OCI-LY7 (cell line): ENCODE results near the gene PCDH9. TPM values are rescaled to one million over a fixed set of nuclear protein-coding genes. Genes with fewer than 3 reads are reported as not detected.
A peak's percentile ranks its signal among the peaks of the same experiment; 100 is the strongest.

Experiments
- BruUV-seq: library from RNA; stranded (reverse); fragments of 400-500 nt; replicated peaks from 2 replicates; lab custom pipeline; 2021; lab: Mats Ljungman, UMichigan
- CTCF ChIA-PET: fragments of 300-600 bp; sonication (Branson Sonifier 250); formaldehyde crosslinking; loops from one replicate; lab custom pipeline; 2022; ENCODE audit warnings: antibody characterized with exemption; ENCODE audit not compliant: unreplicated experiment; lab: Charles Lee
- POLR2A ChIA-PET: fragments of 300-600 bp; sonication (Branson Sonifier 250); formaldehyde crosslinking; loops from one replicate; lab custom pipeline; 2022; ENCODE audit warnings: antibody characterized with exemption; lab: Charles Lee
- DNase-seq: peaks from one replicate; pipeline ENCODE4 v3.0.0-alpha.2; 2015; ENCODE audit warnings: low spot score
- H2AFZ ChIP-seq: fragments of 200-600 bp; sonication (generic), shearing (Covaris generic); 2 replicates; pipeline ENCODE4 v1.6.1; 2014; ENCODE audit warnings: mild to moderate bottlenecking, antibody characterized with exemption, low read length, moderate library complexity
- H3K27ac ChIP-seq: fragments of 200-600 bp; sonication (generic); 2 replicates; pipeline ENCODE4 v1.5.1; 2014; ENCODE audit warnings: mixed run types, low read depth, mild to moderate bottlenecking, moderate library complexity, low read length, inconsistent platforms; ENCODE audit not compliant: poor library complexity, severe bottlenecking
- H3K36me3 ChIP-seq: fragments of 200-600 bp; sonication (generic); 2 replicates; pipeline ENCODE4 v1.6.1; 2014; ENCODE audit warnings: mild to moderate bottlenecking, antibody characterized with exemption, low read length, moderate library complexity, mixed read lengths; ENCODE audit not compliant: insufficient read depth
- H3K4me1 ChIP-seq: fragments of 200-600 bp; sonication (generic); 2 replicates; pipeline ENCODE4 v1.5.1; 2014; ENCODE audit warnings: mild to moderate bottlenecking, low read length; ENCODE audit not compliant: insufficient read depth, poor library complexity, severe bottlenecking
- H3K4me2 ChIP-seq: fragments of 200-600 bp; sonication (generic); 2 replicates; pipeline ENCODE4 v1.6.1; 2014; ENCODE audit warnings: mild to moderate bottlenecking, low read length
- H3K4me3 ChIP-seq: fragments of 200-600 bp; sonication (generic); 2 replicates; pipeline ENCODE4 v1.5.1; 2014; ENCODE audit warnings: mild to moderate bottlenecking, low read depth, low read length; ENCODE audit not compliant: poor library complexity, severe bottlenecking
- H3K79me2 ChIP-seq: fragments of 200-600 bp; sonication (generic); 2 replicates; pipeline ENCODE4 v1.6.1; 2016; ENCODE audit warnings: low read depth, mild to moderate bottlenecking, low read length, moderate library complexity, mixed read lengths; ENCODE audit not compliant: insufficient read depth
- H3K9me2 ChIP-seq: fragments of 200-600 bp; sonication (generic); 2 replicates; pipeline ENCODE4 v1.6.1; 2016; ENCODE audit warnings: mild to moderate bottlenecking, low read length, mixed read lengths; ENCODE audit not compliant: insufficient read depth
- H3K9me3 ChIP-seq: fragments of 200-600 bp; sonication (generic); 2 replicates; pipeline ENCODE4 v1.6.1; 2014; ENCODE audit warnings: mild to moderate bottlenecking, mixed run types, low read length, mixed read lengths
- H4K20me1 ChIP-seq: fragments of 200-600 bp; sonication (generic); 2 replicates; pipeline ENCODE4 v1.6.1; 2014; ENCODE audit warnings: mild to moderate bottlenecking, antibody characterized with exemption, low read length, moderate library complexity, mixed read lengths; ENCODE audit not compliant: insufficient read depth
- CTCF ChIP-seq: fragments of 200-600 bp; sonication (generic); conservative IDR thresholded peaks from 2 replicates; pipeline ENCODE4 v1.5.1; 2014; ENCODE audit warnings: mild to moderate bottlenecking, antibody characterized with exemption, low read length, moderate library complexity, mixed read lengths
- EZH2phosphoT487 ChIP-seq: fragments of 200-600 bp; sonication (generic); IDR thresholded peaks from 2 replicates; pipeline ENCODE4 v1.6.1; 2018; ENCODE audit warnings: low read depth, borderline replicate concordance, mild to moderate bottlenecking, mixed run types, antibody characterized with exemption, low read length, moderate library complexity, mixed read lengths
- intact Hi-C: fragments of 100-400 bp; cut with micrococcal nuclease; formaldehyde crosslinking; loops from one replicate; pipeline ENCODE4 v1.10.0; 2022; ENCODE audit not compliant: unreplicated experiment
- total RNA-seq, 2 experiments: library from RNA; depleted of rRNA in 1 of 2; stranded (reverse); fragments of >200 nt in 1 of 2; shearing (Covaris generic) in 1 of 2; gene quantifications; 2 replicates each; pipeline ENCODE4 v1.2.3, GENCODE V29; 2014 to 2022

The PCDH9 gene
- total RNA-seq, 2 experiments from 2014 or later = 20.1 to 26.0 TPM

GRCh38 chr13:66971004-66971403, 259.1 kb downstream of the PCDH9 start:
- ChIA-PET POLR2A (interaction anchor here (0.8 to 3.1 kb wide), 3 partner anchors 11 to 23 kb away, joined by 3 to 12 read pairs (median 4); no protein-coding TSS in a partner anchor), CTCF (no interaction called here)
- BruUV-seq = no TSS peak
- Histone ChIP-seq H2AFZ (peak overlapping the region; percentile 62), H3K27ac (no peak overlapping the region), H4K20me1 (no peaks in the 10 kb centered on the region), H3K4me3 (no peak overlapping the region), H3K36me3 (no peaks in the 10 kb centered on the region), H3K9me2 (no peaks in the 10 kb centered on the region), H3K4me1 (peaks cover 13% of the 10 kb centered on the region), H3K9me3 (peaks cover 8% of the 10 kb centered on the region; the same call in 1 of the 2 replicates), H3K79me2 (no peaks in the 10 kb centered on the region), H3K4me2 (no peak overlapping the region)
- TF ChIP-seq CTCF (no peak), EZH2phosphoT487 (no peak)
- no peak for DNase-seq
- intact Hi-C loops = no loop called here

- no TSS peak for BruUV-seq
Observed at GRCh38 chr13:66969291-66969690, 260.8 kb downstream of the PCDH9 start.

More at GRCh38 chr13:66969291-66969690, 260.8 kb downstream of the PCDH9 start:
- Histone ChIP-seq H4K20me1 (no peaks in the 10 kb centered on the region), H3K36me3 (no peaks in the 10 kb centered on the region), H3K4me1 (peaks cover 13% of the 10 kb centered on the region), H2AFZ (peak overlapping the region; percentile 41; the same call in 1 of the 2 replicates), H3K79me2 (no peaks in the 10 kb centered on the region), H3K27ac (no peak overlapping the region), H3K4me2 (peak overlapping the region; percentile 40; the same call in 1 of the 2 replicates), H3K4me3 (no peak overlapping the region), H3K9me3 (peaks cover 8% of the 10 kb centered on the region; the same call in 1 of the 2 replicates), H3K9me2 (no peaks in the 10 kb centered on the region)
- DNase-seq = no peak
- intact Hi-C loops = no loop called here
- TF ChIP-seq CTCF (no peak), EZH2phosphoT487 (no peak)
- POLR2A ChIA-PET = interaction anchor here (0.7 to 5.6 kb wide), 9 partner anchors 10 to 595 kb away, joined by 3 to 30 read pairs (median 4); no protein-coding TSS in a partner anchor
- CTCF ChIA-PET = no interaction called here
